ENCODE results near the gene DTX4. TPM values are rescaled to one million over a fixed set of nuclear protein-coding genes. Genes with fewer than 3 reads are reported as not detected.
A peak's percentile ranks its signal among the peaks of the same experiment; 100 is the strongest.

The DTX4 gene
- polyA plus RNA-seq, 4 donors = 12.2 to 50.3 (median 22.4) TPM

DNA sequence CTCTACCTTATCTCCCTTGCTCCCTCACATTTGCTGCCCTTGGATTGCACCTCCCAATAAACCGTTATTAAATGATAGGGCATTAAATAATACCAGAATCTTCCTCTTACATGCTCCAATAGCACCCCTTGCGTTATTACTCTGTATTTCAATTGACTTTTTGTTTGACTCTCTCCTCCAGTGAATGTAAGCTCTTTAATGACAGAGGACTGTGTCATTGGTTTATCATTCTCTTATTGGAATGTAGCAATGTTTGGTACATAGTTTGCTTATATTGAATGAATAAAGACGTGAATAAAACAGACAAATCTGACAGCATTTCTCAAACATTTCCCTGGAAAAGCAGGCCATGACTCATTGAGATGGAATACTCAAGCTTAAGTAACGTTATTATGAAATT is 49.5 kb downstream of the DTX4 start:
- 56 to 64% (median 61%) methylated on average over 4 of the region's 4 CpGs for WGBS, 3 donors
- Histone ChIP-seq H3K9me3 (ENCODE audit: control insufficient read depth in 2 of 2, insufficient read depth in 1 of 2, low read depth in 1 of 2, low read length in 1 of 2) (no peaks in the 10 kb centered on the region), H3K4me1 (ENCODE audit: control insufficient read depth in 3 of 3, insufficient read depth in 2 of 3, low read depth in 1 of 3, low read length in 2 of 3) (peaks cover 0 to 5% (median 0%) of the 10 kb centered on the region in 3 donors), H3K36me3 (ENCODE audit: control insufficient read depth in 3 of 3, insufficient read depth in 2 of 3, low read depth in 1 of 3, low read length in 3 of 3) (no peaks in the 10 kb centered on the region), H3K27me3 (ENCODE audit: control insufficient read depth in 3 of 3, insufficient read depth in 3 of 3, low read length in 3 of 3) (no peaks in the 10 kb centered on the region), H3K4me3 (ENCODE audit: low read depth in 1 of 3, low read length in 3 of 3) (no peak overlapping the region), H3K27ac (ENCODE audit: low read depth in 1 of 3, low read length in 2 of 3) (no peak overlapping the region)
- FAIRE-seq (no peak), DNase-seq (no peak)

DNA sequence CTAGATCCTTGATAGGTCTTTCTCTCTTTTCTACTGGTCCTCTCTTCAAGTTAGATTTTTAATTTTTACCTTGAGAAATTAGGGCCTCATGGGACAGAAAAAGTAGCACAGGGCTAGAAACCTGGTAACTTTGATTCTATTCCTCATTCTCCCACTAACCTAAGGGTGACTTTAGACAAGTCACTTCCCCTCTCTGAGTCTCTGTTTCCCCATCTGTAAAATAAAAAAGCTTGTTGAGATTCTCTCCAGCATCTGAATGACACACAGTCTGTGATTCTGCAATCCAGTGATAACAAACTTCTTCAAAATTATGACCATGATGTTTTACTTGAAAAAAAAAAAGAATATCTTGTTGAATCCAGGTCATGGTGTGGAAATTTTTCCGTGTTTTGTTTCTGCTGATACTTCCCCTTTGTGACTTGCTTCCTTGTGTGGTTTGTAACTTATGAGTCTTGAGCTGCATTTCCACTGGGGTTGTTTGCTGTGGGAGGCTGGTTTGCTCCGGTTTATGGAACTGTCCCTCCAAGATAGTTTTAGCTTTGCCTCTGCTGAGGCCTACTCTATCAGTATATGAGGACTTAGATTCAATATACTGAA is 50.6 kb downstream of the DTX4 start:
- H3K9me3 ChIP-seq (ENCODE audit: control insufficient read depth in 2 of 2, insufficient read depth in 1 of 2, low read depth in 1 of 2, low read length in 1 of 2) = no peaks in the 10 kb centered on the region
- H3K36me3 ChIP-seq (ENCODE audit: control insufficient read depth in 3 of 3, insufficient read depth in 2 of 3, low read depth in 1 of 3, low read length in 3 of 3) = no peaks in the 10 kb centered on the region
- no peak for DNase-seq
- H3K4me1 ChIP-seq (ENCODE audit: control insufficient read depth in 3 of 3, insufficient read depth in 2 of 3, low read depth in 1 of 3, low read length in 2 of 3) = peaks cover 0 to 3% (median 0%) of the 10 kb centered on the region in 3 donors
- peak overlapping the region in 2 of 3 donors; percentile 21 to 85 for H3K27ac ChIP-seq (ENCODE audit: low read depth in 1 of 3, low read length in 2 of 3)
- H3K27me3 ChIP-seq (ENCODE audit: control insufficient read depth in 3 of 3, insufficient read depth in 3 of 3, low read length in 3 of 3) = no peaks in the 10 kb centered on the region
- no peak overlapping the region for H3K4me3 ChIP-seq (ENCODE audit: low read depth in 1 of 3, low read length in 3 of 3)
- WGBS, 3 donors = 75 to 89% (median 87%) methylated on average over 2 of the region's 2 CpGs
- FAIRE-seq = no peak

DNA sequence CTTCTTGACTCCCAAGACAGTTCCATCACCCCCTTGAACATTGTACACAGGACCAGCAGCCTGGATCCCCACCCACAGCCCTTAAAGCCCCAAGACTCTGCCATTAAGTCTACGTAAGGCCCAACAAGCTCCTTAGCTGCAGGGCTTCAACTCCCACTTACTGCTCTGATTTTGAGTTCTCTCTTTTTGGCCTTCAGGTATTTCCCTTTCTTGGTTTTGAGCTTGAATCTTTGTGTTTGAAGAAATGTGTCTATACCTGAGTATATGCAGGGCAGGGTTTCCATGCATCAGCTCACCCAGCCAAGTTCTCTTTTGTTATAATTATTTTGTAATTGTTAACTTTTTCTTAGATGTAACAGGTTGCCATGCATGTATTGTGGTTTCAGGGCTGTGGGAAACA is 51.2 kb downstream of the DTX4 start:
- no peak overlapping the region for H3K4me3 ChIP-seq (ENCODE audit: low read depth in 1 of 3, low read length in 3 of 3)
- H3K4me1 ChIP-seq (ENCODE audit: control insufficient read depth in 3 of 3, insufficient read depth in 2 of 3, low read depth in 1 of 3, low read length in 2 of 3) = peaks cover 0 to 3% (median 0%) of the 10 kb centered on the region in 3 donors
- H3K27ac ChIP-seq (ENCODE audit: low read depth in 1 of 3, low read length in 2 of 3) = peak overlapping the region in 2 of 3 donors; percentile 21 to 77
- no peaks in the 10 kb centered on the region for H3K9me3 ChIP-seq (ENCODE audit: control insufficient read depth in 2 of 2, insufficient read depth in 1 of 2, low read depth in 1 of 2, low read length in 1 of 2)
- FAIRE-seq (no peak), DNase-seq (no peak)
- 89 to 100% (median 92%) methylated on average over 1 of the region's 1 CpG for WGBS, 3 donors
- no peaks in the 10 kb centered on the region for H3K27me3 ChIP-seq (ENCODE audit: control insufficient read depth in 3 of 3, insufficient read depth in 3 of 3, low read length in 3 of 3)
- no peaks in the 10 kb centered on the region for H3K36me3 ChIP-seq (ENCODE audit: control insufficient read depth in 3 of 3, insufficient read depth in 2 of 3, low read depth in 1 of 3, low read length in 3 of 3)

DNA sequence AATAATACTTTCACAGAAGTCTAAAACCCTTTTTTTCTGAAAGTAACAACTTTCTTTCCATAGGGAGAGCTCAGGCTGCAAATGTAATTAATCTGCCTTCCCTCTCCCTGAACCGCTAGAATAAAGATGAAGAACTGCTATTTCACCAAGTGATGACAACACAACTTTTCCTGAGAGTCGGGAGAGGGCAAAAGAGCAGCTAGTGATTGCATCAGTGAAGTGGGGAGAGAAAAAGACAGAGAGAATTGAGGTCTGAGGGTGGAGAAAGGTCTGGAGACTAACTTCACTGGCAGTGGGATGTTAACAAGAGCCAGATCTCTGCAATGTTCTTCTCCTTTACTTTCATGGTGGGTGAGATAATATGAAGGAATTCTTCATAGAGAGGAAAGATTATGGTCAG is 51.7 kb downstream of the DTX4 start:
- DNase-seq (no peak), FAIRE-seq (no peak)
- Histone ChIP-seq H3K27me3 (ENCODE audit: control insufficient read depth in 3 of 3, insufficient read depth in 3 of 3, low read length in 3 of 3) (no peaks in the 10 kb centered on the region), H3K9me3 (ENCODE audit: control insufficient read depth in 2 of 2, insufficient read depth in 1 of 2, low read depth in 1 of 2, low read length in 1 of 2) (no peaks in the 10 kb centered on the region), H3K4me1 (ENCODE audit: control insufficient read depth in 3 of 3, insufficient read depth in 2 of 3, low read depth in 1 of 3, low read length in 2 of 3) (peaks cover 0 to 3% (median 0%) of the 10 kb centered on the region in 3 donors), H3K36me3 (ENCODE audit: control insufficient read depth in 3 of 3, insufficient read depth in 2 of 3, low read depth in 1 of 3, low read length in 3 of 3) (no peaks in the 10 kb centered on the region), H3K4me3 (ENCODE audit: low read depth in 1 of 3, low read length in 3 of 3) (no peak overlapping the region), H3K27ac (ENCODE audit: low read depth in 1 of 3, low read length in 2 of 3) (peak overlapping the region in 2 of 3 donors; percentile 36 to 77)
- WGBS, 3 donors = 61 to 70% (median 70%) methylated on average over 2 of the region's 2 CpGs

DNA sequence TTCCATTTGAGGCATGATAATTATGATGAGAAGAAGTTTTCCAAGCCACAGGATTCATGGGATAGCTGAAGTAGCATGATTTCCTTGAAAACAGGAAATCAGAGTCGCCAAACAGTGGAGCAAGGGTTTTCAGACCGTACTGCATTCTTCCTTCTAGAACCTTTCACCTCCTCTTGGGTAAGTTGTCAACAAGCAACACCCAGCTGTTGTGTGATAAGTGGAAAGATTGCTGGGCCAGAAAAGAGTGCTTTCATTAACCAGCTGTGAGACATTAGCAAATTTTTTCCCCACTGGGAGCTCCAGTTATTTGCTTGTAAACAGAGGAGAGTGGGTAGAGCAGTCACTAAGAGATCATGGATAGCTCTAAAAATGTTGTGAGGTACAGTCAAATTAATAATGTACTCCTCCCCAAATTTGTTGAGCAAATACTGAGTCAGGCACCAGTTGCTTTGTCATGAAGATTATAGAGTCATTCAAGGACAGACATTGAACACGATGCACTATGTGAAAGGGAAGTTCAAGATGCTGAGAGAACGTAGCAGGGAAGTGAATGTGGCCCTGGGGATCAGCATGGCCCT is 52.5 kb downstream of the DTX4 start:
- peak overlapping the region in 2 of 3 donors; percentile 36 to 77 for H3K27ac ChIP-seq (ENCODE audit: low read depth in 1 of 3, low read length in 2 of 3)
- 29 to 51% (median 42%) methylated on average over 4 of the region's 4 CpGs for WGBS, 3 donors
- no peaks in the 10 kb centered on the region for H3K9me3 ChIP-seq (ENCODE audit: control insufficient read depth in 2 of 2, insufficient read depth in 1 of 2, low read depth in 1 of 2, low read length in 1 of 2)
- H3K27me3 ChIP-seq (ENCODE audit: control insufficient read depth in 3 of 3, insufficient read depth in 3 of 3, low read length in 3 of 3) = no peaks in the 10 kb centered on the region
- no peak overlapping the region for H3K4me3 ChIP-seq (ENCODE audit: low read depth in 1 of 3, low read length in 3 of 3)
- DNase-seq (no peak), FAIRE-seq (no peak)
- H3K36me3 ChIP-seq (ENCODE audit: control insufficient read depth in 3 of 3, insufficient read depth in 2 of 3, low read depth in 1 of 3, low read length in 3 of 3) = no peaks in the 10 kb centered on the region
- H3K4me1 ChIP-seq (ENCODE audit: control insufficient read depth in 3 of 3, insufficient read depth in 2 of 3, low read depth in 1 of 3, low read length in 2 of 3) = peaks cover 0 to 3% (median 0%) of the 10 kb centered on the region in 3 donors

- H3K9me3 ChIP-seq (ENCODE audit: control insufficient read depth in 2 of 2, insufficient read depth in 1 of 2, low read depth in 1 of 2, low read length in 1 of 2) = no peaks in the 10 kb centered on the region
- H3K27me3 ChIP-seq (ENCODE audit: control insufficient read depth in 3 of 3, insufficient read depth in 3 of 3, low read length in 3 of 3) = no peaks in the 10 kb centered on the region
- H3K4me3 ChIP-seq (ENCODE audit: low read depth in 1 of 3, low read length in 3 of 3) = no peak overlapping the region
- H3K4me1 ChIP-seq (ENCODE audit: control insufficient read depth in 3 of 3, insufficient read depth in 2 of 3, low read depth in 1 of 3, low read length in 2 of 3) = peaks cover 0 to 3% (median 0%) of the 10 kb centered on the region in 3 donors
- peak overlapping the region in 1 of 3 donors; percentile 6 for H3K27ac ChIP-seq (ENCODE audit: low read depth in 1 of 3, low read length in 2 of 3)
- H3K36me3 ChIP-seq (ENCODE audit: control insufficient read depth in 3 of 3, insufficient read depth in 2 of 3, low read depth in 1 of 3, low read length in 3 of 3) = no peaks in the 10 kb centered on the region
- no peak for DNase-seq
- WGBS, 3 donors = 61 to 77% (median 67%) methylated on average over 1 of the region's 1 CpG
- no peak for FAIRE-seq
These were observed 53.1 kb downstream of the DTX4 start for GRCh38 chr11:59225017-59225416.

GRCh38 chr11:59226396-59226795 is 54.5 kb downstream of the DTX4 start:
- DNase-seq = no peak
- H3K36me3 ChIP-seq (ENCODE audit: control insufficient read depth in 3 of 3, insufficient read depth in 2 of 3, low read depth in 1 of 3, low read length in 3 of 3) = no peaks in the 10 kb centered on the region
- H3K9me3 ChIP-seq (ENCODE audit: control insufficient read depth in 2 of 2, insufficient read depth in 1 of 2, low read depth in 1 of 2, low read length in 1 of 2) = peaks cover 0 to 3% of the 10 kb centered on the region in 2 donors
- FAIRE-seq = no peak
- H3K4me3 ChIP-seq (ENCODE audit: low read depth in 1 of 3, low read length in 3 of 3) = no peak overlapping the region
- 70 to 82% (median 79%) methylated on average over 2 of the region's 2 CpGs for WGBS, 3 donors
- peaks cover 0 to 3% (median 0%) of the 10 kb centered on the region in 3 donors for H3K4me1 ChIP-seq (ENCODE audit: control insufficient read depth in 3 of 3, insufficient read depth in 2 of 3, low read depth in 1 of 3, low read length in 2 of 3)
- no peaks in the 10 kb centered on the region for H3K27me3 ChIP-seq (ENCODE audit: control insufficient read depth in 3 of 3, insufficient read depth in 3 of 3, low read length in 3 of 3)
- no peak overlapping the region for H3K27ac ChIP-seq (ENCODE audit: low read depth in 1 of 3, low read length in 2 of 3)

- no peaks in the 10 kb centered on the region for H3K27me3 ChIP-seq (ENCODE audit: control insufficient read depth in 3 of 3, insufficient read depth in 3 of 3, low read length in 3 of 3)
- no peak overlapping the region for H3K4me3 ChIP-seq (ENCODE audit: low read depth in 1 of 3, low read length in 3 of 3)
- no peak overlapping the region for H3K27ac ChIP-seq (ENCODE audit: low read depth in 1 of 3, low read length in 2 of 3)
- H3K9me3 ChIP-seq (ENCODE audit: control insufficient read depth in 2 of 2, insufficient read depth in 1 of 2, low read depth in 1 of 2, low read length in 1 of 2) = peaks cover 0 to 3% of the 10 kb centered on the region in 2 donors
- DNase-seq (no peak), FAIRE-seq (no peak)
- H3K36me3 ChIP-seq (ENCODE audit: control insufficient read depth in 3 of 3, insufficient read depth in 2 of 3, low read depth in 1 of 3, low read length in 3 of 3) = no peaks in the 10 kb centered on the region
- no peaks in the 10 kb centered on the region for H3K4me1 ChIP-seq (ENCODE audit: control insufficient read depth in 3 of 3, insufficient read depth in 2 of 3, low read depth in 1 of 3, low read length in 2 of 3)
These were observed 68.4 kb downstream of the DTX4 start for GRCh38 chr11:59240322-59240721.

DNA sequence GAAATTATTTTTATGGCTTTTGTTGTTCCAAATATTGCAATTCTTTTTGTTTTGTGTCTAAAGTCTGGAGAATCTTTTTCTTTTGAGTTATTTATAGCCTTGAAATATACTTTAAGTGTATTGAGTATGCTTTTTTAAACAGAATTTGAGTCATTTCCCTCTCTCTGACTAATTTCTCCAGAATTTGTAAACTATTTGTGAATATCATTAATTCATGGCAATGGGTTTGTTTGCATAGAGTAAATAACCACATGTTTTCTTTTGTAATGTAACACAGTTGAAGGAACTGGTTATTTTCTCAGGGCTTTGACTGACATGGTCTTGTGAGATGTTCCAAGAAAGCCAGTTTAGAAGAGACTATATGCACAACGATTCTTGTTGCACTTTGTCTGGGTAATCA is 71.7 kb downstream of the DTX4 start:
- Histone ChIP-seq H3K9me3 (ENCODE audit: control insufficient read depth in 2 of 2, insufficient read depth in 1 of 2, low read depth in 1 of 2, low read length in 1 of 2) (peaks cover 0 to 3% of the 10 kb centered on the region in 2 donors), H3K27me3 (ENCODE audit: control insufficient read depth in 3 of 3, insufficient read depth in 3 of 3, low read length in 3 of 3) (peaks cover 0 to 4% (median 0%) of the 10 kb centered on the region in 3 donors), H3K27ac (ENCODE audit: low read depth in 1 of 3, low read length in 2 of 3) (no peak overlapping the region), H3K4me1 (ENCODE audit: control insufficient read depth in 3 of 3, insufficient read depth in 2 of 3, low read depth in 1 of 3, low read length in 2 of 3) (no peaks in the 10 kb centered on the region), H3K4me3 (ENCODE audit: low read depth in 1 of 3, low read length in 3 of 3) (no peak overlapping the region), H3K36me3 (ENCODE audit: control insufficient read depth in 3 of 3, insufficient read depth in 2 of 3, low read depth in 1 of 3, low read length in 3 of 3) (no peaks in the 10 kb centered on the region)
- FAIRE-seq (no peak), DNase-seq (no peak)
- WGBS, 3 donors = 75 to 83% (median 77%) methylated on average over 1 of the region's 1 CpG

All from small intestine (tissue), 7 donors.